SK-N-SH treated with all-trans-retinoic acid at 6 μM for 48 hours (cell line): Measurements from ENCODE around the gene RAB6A.

ENCODE experiments used
- CSDC2 ChIP-seq: fragments of 250-450 bp; sonication (Bioruptor Pico); IDR thresholded peaks from 2 replicates; pipeline ENCODE4 v1.5.0; 2020; ENCODE audit warnings: mild to moderate bottlenecking, moderate library complexity
- PATZ1 ChIP-seq: fragments of 250-450 bp; sonication (Bioruptor Pico); IDR thresholded peaks from 2 replicates; pipeline ENCODE4 v1.8.0; 2020; ENCODE audit warnings: mild to moderate bottlenecking, moderate library complexity, borderline replicate concordance
- RARB ChIP-seq: fragments of 250-450 bp; sonication (Bioruptor Pico); IDR thresholded peaks from 2 replicates; pipeline ENCODE4 v1.8.0; 2021; ENCODE audit warnings: mild to moderate bottlenecking, moderate library complexity
- ZNF70 ChIP-seq: fragments of 450-650 bp; formaldehyde crosslinking; IDR thresholded peaks from 2 replicates; pipeline ENCODE4 v1.5.0; 2020; ENCODE audit warnings: mild to moderate bottlenecking, moderate library complexity
- ZNF8 ChIP-seq: fragments of 450-650 bp; formaldehyde crosslinking; IDR thresholded peaks from 2 replicates; pipeline ENCODE4 v1.5.0; 2020; ENCODE audit warnings: mild to moderate bottlenecking, moderate library complexity
- TF ChIP-seq, protein P1 (sequence below): fragments of 250-450 bp; sonication (Bioruptor Pico); IDR thresholded peaks from 2 replicates; pipeline ENCODE4 v1.5.0; 2020; ENCODE audit warnings: mild to moderate bottlenecking, moderate library complexity

DNA sequence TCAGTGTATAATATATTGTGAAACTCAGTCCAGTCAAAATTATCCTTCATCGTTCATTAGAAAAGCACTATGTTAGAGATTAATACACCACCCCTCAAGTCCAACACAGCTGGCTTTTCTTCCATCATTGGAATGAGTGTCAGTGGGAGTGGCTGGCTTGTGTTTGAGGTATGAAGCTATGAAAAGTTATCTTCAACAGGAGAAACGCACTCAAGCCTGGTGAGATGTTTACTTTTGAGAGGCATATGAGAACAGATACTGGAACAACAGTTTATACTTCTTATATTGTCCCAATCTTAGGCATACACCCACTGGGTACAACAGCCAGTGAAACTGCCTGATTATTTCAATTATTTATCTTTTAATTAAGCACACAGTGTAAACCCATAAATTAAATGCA, 80.2 kb downstream of the RAB6A start:
- TF ChIP-seq, protein P1, sequence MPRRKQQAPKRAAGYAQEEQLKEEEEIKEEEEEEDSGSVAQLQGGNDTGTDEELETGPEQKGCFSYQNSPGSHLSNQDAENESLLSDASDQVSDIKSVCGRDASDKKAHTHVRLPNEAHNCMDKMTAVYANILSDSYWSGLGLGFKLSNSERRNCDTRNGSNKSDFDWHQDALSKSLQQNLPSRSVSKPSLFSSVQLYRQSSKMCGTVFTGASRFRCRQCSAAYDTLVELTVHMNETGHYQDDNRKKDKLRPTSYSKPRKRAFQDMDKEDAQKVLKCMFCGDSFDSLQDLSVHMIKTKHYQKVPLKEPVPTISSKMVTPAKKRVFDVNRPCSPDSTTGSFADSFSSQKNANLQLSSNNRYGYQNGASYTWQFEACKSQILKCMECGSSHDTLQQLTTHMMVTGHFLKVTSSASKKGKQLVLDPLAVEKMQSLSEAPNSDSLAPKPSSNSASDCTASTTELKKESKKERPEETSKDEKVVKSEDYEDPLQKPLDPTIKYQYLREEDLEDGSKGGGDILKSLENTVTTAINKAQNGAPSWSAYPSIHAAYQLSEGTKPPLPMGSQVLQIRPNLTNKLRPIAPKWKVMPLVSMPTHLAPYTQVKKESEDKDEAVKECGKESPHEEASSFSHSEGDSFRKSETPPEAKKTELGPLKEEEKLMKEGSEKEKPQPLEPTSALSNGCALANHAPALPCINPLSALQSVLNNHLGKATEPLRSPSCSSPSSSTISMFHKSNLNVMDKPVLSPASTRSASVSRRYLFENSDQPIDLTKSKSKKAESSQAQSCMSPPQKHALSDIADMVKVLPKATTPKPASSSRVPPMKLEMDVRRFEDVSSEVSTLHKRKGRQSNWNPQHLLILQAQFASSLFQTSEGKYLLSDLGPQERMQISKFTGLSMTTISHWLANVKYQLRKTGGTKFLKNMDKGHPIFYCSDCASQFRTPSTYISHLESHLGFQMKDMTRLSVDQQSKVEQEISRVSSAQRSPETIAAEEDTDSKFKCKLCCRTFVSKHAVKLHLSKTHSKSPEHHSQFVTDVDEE (CRISPR knock-in tag) = no peak
- TF ChIP-seq ZNF70 (CRISPR knock-in tag) (no peak), ZNF8 (CRISPR knock-in tag) (no peak), RARB (no peak), PATZ1 (no peak), CSDC2 (no peak)
